DND-41 (cell line): ENCODE data around the gene CEP112.

Experiments used
- ATAC-seq: fragments of 200-7000 bp; cut with Tn5 transposase; 3 replicates; pipeline ENCODE4 v1.9.1; 2021; ENCODE audit warnings: low read depth; ENCODE audit not compliant: insufficient read depth
- DNase-seq: peaks from one replicate; pipeline ENCODE4 v3.0.0-alpha.2; 2020
- H2AFZ ChIP-seq: 2 replicates; pipeline ENCODE4 v1.6.0; 2012; ENCODE audit warnings: low read depth, low read length
- H3K27ac ChIP-seq: 2 replicates; pipeline ENCODE4 v1.5.1; 2012; ENCODE audit warnings: low read length, inconsistent platforms
- H3K27me3 ChIP-seq: fragments of 200-600 bp; sonication (generic); 2 replicates; pipeline ENCODE4 v1.6.0; 2012; ENCODE audit warnings: low read length, mild to moderate bottlenecking, inconsistent platforms; ENCODE audit not compliant: insufficient read depth, poor library complexity
- H3K36me3 ChIP-seq: 2 replicates; pipeline ENCODE4 v1.5.1; 2012; ENCODE audit warnings: low read length, inconsistent platforms; ENCODE audit not compliant: insufficient read depth
- H3K4me1 ChIP-seq: 2 replicates; pipeline ENCODE4 v1.5.1; 2012; ENCODE audit warnings: mild to moderate bottlenecking, low read length; ENCODE audit not compliant: insufficient read depth
- H3K4me2 ChIP-seq: 2 replicates; pipeline ENCODE4 v1.6.0; 2012; ENCODE audit warnings: mild to moderate bottlenecking, moderate library complexity, low read length, inconsistent platforms; ENCODE audit not compliant: insufficient read depth
- H3K4me3 ChIP-seq, 2 experiments: fragments of 200-600 bp in 1 of 2; shearing (Covaris generic) in 1 of 2; 2 replicates each; pipeline ENCODE4 v1.5.1; 2012 to 2016; ENCODE audit warnings: inconsistent platforms in 2 of 2, low read length in 2 of 2, mild to moderate bottlenecking in 2 of 2, low read depth in 1 of 2, moderate library complexity in 1 of 2
- H3K79me2 ChIP-seq: 2 replicates; pipeline ENCODE4 v1.6.0; 2012; ENCODE audit warnings: low read length, inconsistent platforms; ENCODE audit not compliant: insufficient read depth
- H3K9ac ChIP-seq: 2 replicates; pipeline ENCODE4 v1.6.0; 2012; ENCODE audit warnings: low read depth, mild to moderate bottlenecking, inconsistent platforms, low read length, moderate library complexity
- H3K9me3 ChIP-seq: 2 replicates; pipeline ENCODE4 v1.5.1; 2012; ENCODE audit warnings: low read length, moderate library complexity, mild to moderate bottlenecking, inconsistent platforms; ENCODE audit not compliant: insufficient read depth, severe bottlenecking
- H4K20me1 ChIP-seq: 2 replicates; pipeline ENCODE4 v1.6.0; 2012; ENCODE audit warnings: low read length; ENCODE audit not compliant: insufficient read depth
- EZH2 ChIP-seq: IDR thresholded peaks from 3 replicates; pipeline ENCODE4 v1.6.1; 2012; ENCODE audit warnings: borderline replicate concordance, low read depth, mild to moderate bottlenecking, moderate library complexity, low read length, inconsistent platforms; ENCODE audit not compliant: severe bottlenecking
- TF ChIP-seq, protein P1 (sequence below): IDR thresholded peaks from 2 replicates; pipeline ENCODE4 v1.5.1; 2012; ENCODE audit warnings: borderline replicate concordance, low read length, moderate library complexity, mild to moderate bottlenecking; ENCODE audit not compliant: poor library complexity, severe bottlenecking; ENCODE audit errors: extremely low read depth

Gene CEP112

DNA sequence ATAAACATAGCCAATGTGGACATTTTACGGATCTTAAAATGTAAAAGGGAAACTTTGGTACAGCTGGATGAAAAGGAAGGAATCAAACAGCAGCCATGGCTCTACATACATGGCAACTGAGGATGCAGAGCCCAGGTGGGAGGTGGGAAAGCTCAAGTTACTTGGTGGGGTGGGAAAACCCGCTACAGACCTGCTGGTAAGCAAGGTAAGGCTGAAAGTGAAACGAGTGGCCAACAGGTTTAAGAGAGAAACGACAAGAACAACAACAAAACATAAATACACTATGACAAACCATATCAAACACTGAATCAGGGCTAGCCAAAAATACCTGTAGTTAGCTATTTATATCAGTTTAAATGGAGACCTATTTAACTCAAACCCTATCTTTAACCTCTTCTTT is 185.3 kb downstream of the CEP112 start:
- no peak overlapping the region for H2AFZ ChIP-seq
- no peaks in the 10 kb centered on the region for H3K36me3 ChIP-seq
- no peak overlapping the region for H3K9ac ChIP-seq
- TF ChIP-seq, protein P1, sequence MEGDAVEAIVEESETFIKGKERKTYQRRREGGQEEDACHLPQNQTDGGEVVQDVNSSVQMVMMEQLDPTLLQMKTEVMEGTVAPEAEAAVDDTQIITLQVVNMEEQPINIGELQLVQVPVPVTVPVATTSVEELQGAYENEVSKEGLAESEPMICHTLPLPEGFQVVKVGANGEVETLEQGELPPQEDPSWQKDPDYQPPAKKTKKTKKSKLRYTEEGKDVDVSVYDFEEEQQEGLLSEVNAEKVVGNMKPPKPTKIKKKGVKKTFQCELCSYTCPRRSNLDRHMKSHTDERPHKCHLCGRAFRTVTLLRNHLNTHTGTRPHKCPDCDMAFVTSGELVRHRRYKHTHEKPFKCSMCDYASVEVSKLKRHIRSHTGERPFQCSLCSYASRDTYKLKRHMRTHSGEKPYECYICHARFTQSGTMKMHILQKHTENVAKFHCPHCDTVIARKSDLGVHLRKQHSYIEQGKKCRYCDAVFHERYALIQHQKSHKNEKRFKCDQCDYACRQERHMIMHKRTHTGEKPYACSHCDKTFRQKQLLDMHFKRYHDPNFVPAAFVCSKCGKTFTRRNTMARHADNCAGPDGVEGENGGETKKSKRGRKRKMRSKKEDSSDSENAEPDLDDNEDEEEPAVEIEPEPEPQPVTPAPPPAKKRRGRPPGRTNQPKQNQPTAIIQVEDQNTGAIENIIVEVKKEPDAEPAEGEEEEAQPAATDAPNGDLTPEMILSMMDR: no peak
- TF ChIP-seq EZH2: no peak
- no peaks in the 10 kb centered on the region for H3K4me1 ChIP-seq
- no peak overlapping the region for H3K4me2 ChIP-seq
- no peak for DNase-seq
- no peaks in the 10 kb centered on the region for H3K9me3 ChIP-seq
- H3K4me3 ChIP-seq: no peak overlapping the region
- no peak overlapping the region for H3K27ac ChIP-seq
- no peak for ATAC-seq
- no peaks in the 10 kb centered on the region for H4K20me1 ChIP-seq
- H3K79me2 ChIP-seq: no peaks in the 10 kb centered on the region
- H3K27me3 ChIP-seq: no peaks in the 10 kb centered on the region

DNA sequence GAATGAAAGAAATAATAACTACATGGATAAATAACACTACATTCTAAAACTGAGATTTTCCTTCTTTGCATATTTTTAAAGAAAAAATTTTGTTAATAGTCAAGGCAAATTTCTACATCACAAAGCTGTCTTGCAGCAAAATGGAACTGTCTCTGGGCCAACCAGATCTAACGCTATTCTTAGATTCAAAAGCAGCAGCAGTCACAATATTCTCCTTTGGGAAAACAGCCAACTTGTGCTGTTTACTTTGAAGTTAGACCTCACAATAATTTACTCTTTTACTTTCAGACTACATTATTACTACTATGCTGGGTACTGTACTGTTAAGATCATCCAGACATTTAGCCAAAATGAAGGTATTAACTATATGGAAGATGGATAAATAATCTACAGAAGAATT is 189.1 kb downstream of the CEP112 start:
- TF ChIP-seq EZH2: no peak
- TF ChIP-seq, protein P1: no peak
- ATAC-seq (no peak), DNase-seq (no peak)
- Histone ChIP-seq H3K4me2 (no peak overlapping the region), H3K79me2 (no peaks in the 10 kb centered on the region), H3K36me3 (no peaks in the 10 kb centered on the region), H3K9me3 (no peaks in the 10 kb centered on the region), H4K20me1 (no peaks in the 10 kb centered on the region), H3K4me1 (peaks cover 6% of the 10 kb centered on the region; the same call in 1 of the 2 replicates), H3K27ac (no peak overlapping the region), H2AFZ (no peak overlapping the region), H3K4me3 (no peak overlapping the region), H3K9ac (no peak overlapping the region), H3K27me3 (no peaks in the 10 kb centered on the region)

DNA sequence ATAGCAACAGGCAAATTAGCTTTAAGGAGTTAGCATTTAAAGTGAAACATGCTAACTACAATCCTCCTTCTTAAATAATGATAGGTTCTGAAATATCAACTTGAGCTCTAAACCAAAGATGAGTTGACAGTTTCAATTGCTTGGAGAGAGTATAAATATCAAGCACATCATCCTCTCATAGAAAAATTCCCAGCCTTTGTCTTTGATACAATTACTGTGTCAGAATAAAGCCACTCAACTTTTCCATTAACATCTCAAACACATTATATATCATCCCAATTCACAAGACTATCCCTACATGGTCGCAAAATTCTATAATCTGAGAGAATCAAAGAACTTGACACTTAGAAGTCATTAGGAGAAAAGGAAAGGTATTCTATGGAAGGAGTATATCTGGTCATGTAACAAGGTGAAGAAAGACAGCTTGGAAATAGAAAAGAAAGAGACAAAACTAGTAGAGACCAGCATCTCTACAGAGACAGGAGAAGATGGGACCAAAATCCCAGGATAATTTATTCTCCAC is 189.8 kb downstream of the CEP112 start:
- Histone ChIP-seq H2AFZ (no peak overlapping the region), H3K27me3 (no peaks in the 10 kb centered on the region), H3K9me3 (no peaks in the 10 kb centered on the region), H3K79me2 (no peaks in the 10 kb centered on the region), H3K4me2 (no peak overlapping the region), H4K20me1 (no peaks in the 10 kb centered on the region), H3K4me1 (peaks cover 6% of the 10 kb centered on the region; the same call in 1 of the 2 replicates), H3K9ac (no peak overlapping the region), H3K27ac (no peak overlapping the region), H3K36me3 (no peaks in the 10 kb centered on the region), H3K4me3 (no peak overlapping the region)
- ATAC-seq (no peak), DNase-seq (no peak)
- TF ChIP-seq, protein P1: no peak
- no peak for TF ChIP-seq EZH2
